Epidermal melanocyte (primary cell): ENCODE measurements around the gene IDH3A.
"Not testable (repeated sequence)": the region's sequence is repeated elsewhere in the genome, so short reads cannot be mapped to it uniquely, and the experiment has no call there.

ENCODE experiments used
- DNase-seq: peaks from one replicate; pipeline ENCODE4 v3.0.0; 2011; ENCODE audit warnings: low spot score; ENCODE audit not compliant: insufficient read length

Gene IDH3A

GRCh38 chr15:78129077-78129750 is 19.9 kb upstream of the IDH3A start:
- no peak for DNase-seq

DNA sequence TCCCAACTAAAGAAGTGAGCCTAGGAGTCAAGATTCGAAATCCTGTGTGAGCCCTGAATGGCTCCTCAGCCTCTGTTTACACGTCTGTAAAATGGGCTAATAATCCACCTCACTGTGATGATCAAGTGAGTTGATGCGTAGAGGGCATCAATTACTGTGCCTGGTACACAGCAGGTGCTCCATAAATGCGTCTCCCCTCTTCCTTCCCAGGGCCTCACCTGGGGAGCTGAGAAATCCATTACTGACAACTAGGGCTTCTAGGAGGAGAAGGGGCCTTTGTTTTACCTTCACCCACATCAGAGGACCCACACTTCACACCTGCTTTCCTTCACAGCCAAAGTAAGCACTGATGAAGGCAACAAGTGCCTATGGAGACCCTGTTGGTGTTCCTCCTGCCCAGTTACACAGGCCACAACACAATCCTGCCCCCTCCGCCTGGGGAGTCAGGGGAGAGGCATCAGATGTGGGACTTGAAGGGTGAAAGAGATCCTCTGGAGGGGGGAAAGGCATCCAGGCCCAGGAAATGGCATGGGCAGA is 19.3 kb upstream of the IDH3A start:
- DNase-seq = no peak

GRCh38 chr15:78130466-78131294 is 18.5 kb upstream of the IDH3A start:
- DNase-seq = no peak

DNA sequence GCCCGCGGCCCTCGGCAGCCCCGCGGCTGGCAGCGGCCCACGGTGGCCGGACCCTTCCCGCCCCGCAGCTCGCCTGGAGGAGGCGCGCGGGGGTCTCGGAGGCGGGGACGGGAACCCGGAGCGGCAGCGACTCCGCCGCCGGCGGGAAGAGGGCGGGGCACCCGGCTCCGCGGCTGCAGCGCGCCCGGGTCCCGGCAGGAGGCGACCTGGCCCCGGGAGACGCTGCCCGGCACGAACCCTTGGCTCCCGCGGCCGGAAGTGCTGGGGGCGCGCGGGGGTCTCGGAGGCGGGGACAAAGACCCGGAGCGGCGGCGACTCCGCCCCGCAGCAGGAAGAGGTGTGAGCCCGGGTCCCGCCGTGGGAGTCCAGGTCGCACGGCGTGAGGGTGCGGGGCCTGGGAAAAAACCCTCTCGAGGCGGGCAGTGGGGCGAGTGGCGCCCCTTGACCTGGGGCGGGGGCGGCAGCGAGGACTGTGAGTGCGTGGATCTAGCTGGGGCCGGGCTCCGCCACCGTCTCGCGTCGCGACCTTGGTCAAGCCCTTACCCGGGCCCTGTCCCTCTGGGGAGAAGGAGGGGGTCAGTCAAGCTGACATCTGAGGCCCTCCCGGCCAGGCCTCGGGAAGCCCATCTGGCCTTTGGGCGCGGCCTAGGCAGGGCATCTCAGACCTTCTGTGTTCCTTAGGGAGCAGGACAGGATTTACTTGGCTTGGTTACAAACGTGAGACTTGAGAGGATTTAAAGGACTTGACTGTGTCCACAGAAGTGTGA is 17.7 kb upstream of the IDH3A start, which contains the start of gene CIB2:
Gene CIB2 (minus strand): TSS at position 151 of the 767 bp plus-strand sequence. CDS start 230 bp downstream, outside the sequence.
- DNase-seq = peak; percentile 84

GRCh38 chr15:78133801-78134200 is 15.4 kb upstream of the IDH3A start:
- DNase-seq = no peak

- DNase-seq = no peak
Measured at GRCh38 chr15:78139578-78139977, 9.6 kb upstream of the IDH3A start.

- no peak for DNase-seq
Measured at GRCh38 chr15:78140292-78140691, 8.9 kb upstream of the IDH3A start.

DNA sequence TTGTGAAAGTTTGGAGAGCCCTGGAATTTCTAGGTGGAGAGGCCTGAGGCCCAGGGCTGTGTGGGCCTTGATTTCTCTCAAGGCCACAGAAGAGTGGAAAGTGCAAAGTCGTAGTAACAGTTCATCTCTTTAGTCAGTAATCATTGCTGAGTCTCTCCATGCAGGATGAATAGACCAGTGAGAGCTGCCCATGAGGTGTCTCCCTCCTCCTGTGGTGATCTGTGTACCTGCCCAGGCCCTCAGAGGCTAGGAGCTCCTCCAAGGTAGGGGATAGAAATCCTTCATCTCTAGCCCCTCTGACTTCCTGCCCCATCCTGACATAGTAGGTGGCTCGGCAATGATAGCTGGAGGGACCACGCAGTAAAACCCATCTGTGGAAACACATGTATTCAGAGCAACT is 6.8 kb upstream of the IDH3A start:
- no peak for DNase-seq

GRCh38 chr15:78146425-78147154 is 2.6 kb upstream of the IDH3A start:
- no peak for DNase-seq

- DNase-seq = no peak
Measured at GRCh38 chr15:78147566-78147965, 1.6 kb upstream of the IDH3A start.

DNA sequence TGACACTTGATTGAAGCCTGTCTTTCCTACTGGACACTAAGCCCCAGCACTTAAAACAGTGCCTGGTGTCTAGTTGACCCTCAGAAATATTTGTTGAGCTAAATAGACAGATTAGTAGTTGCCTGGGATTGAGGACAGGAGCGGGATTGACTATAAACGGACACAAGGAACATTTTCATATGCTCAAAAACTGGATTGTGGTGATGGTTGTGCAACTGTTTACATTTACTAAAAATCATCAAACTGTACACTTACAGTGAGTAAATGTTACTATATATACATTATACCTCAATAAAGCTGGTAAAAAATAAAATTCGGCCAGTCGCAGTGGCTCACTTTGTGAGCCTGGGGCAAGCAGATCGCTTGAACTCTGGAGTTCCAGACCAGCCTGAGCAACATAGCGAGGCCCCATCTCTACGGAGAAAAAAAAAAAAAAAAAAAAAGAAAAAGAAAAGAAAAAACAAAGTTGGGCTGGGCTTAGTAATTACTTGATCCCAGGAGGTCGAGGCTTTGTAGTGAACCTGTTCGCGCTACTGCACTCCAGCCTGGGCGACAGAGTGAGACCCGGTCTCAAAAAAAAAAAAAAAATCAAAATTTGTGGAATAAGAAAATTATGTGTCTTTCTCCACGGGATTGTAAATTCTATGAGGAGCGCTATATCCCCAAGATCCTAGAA is 632 bp upstream of the IDH3A start:
- DNase-seq = no peak

DNA sequence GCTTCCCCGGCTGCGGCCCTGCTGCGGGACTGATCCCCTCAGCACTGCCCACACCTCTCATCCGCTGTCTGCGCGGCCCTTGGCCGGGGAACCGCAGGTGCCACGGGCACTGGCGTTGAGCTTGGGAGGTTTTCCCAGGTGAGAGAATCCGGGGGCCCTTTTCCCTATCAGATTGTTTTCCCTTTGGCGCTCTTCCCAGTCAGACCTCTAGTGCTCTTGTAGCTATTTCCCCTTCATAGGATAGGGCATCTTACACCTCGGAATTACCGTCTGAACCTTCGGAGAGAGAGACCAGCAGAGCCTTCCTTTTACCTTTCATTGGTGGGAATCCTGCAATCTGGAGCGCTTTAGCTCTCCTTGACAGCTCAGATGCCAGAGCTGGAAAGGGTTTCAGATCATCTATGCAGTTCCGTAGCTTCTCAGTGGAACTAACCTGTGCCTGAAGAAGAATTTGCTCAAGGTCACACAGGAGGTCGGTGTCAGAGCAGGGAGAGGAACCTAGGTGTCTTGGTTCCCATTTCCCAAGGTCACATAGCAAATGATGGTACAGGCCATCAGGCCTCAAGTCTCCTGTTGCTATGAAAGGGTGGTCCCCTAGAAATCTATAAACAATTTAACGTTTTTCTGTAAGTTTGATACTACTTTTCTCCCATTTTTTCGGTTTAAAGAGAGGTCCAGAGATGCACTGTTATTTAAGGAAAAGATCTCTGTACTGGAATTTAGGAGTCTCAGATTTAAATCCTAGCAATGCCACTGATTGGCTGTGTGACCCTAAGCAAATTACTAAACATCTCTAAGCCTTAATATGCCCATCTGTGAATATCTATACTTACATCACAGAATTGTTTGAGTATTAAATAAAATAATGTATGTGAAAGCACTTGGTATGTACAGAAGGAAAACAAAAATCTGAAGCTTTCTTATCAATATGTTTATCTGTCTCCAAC is 916 bp downstream of the IDH3A start:
- no peak for DNase-seq

GRCh38 chr15:78151075-78151474 is 1.9 kb downstream of the IDH3A start:
- not testable (repeated sequence) for DNase-seq

DNA sequence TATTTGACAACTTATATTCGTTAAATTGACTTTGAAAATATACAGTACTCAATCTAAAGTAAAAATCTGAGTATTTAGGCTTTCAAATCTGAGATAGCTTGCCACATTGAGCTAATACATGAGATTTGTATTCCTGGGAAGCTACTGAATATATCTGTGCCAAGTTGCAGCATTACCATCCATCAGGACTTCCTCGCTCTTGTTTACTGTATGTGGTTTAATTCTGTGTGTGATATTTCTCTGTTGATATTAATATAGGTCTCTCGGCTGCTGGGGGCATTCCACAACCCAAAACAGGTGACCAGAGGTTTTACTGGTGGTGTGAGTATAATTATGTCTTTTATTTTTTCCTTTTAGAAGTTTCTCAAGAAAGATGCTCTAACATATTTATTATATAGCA is 5.8 kb downstream of the IDH3A start:
- DNase-seq = no peak

DNA sequence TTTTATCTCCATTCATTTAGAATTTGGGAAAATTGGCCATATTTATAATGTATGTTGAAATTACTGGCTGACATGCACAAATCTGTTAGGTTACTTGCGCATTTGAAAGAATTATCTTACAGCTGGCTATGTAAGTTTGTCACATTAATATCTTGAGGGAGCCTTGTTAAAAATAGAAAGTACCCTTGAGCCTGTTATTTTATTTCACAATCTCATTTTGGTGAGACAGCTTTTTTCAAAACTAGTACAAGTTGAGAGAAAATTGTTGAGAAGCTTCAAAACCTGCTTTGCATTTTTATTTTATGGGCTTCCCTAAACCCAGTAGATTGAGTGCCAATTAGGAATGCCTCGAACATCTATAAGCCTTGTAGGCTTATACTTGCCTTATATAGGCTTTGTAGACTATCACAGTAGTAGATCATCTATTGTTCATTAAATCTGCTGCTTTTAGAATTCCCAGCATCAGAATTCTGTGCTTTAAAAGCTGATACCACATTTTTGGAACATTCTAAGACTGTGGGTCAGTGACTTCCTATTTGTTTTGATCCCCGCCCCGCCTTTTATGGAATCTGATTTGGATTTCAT is 6.3 kb downstream of the IDH3A start:
- DNase-seq = no peak

DNA sequence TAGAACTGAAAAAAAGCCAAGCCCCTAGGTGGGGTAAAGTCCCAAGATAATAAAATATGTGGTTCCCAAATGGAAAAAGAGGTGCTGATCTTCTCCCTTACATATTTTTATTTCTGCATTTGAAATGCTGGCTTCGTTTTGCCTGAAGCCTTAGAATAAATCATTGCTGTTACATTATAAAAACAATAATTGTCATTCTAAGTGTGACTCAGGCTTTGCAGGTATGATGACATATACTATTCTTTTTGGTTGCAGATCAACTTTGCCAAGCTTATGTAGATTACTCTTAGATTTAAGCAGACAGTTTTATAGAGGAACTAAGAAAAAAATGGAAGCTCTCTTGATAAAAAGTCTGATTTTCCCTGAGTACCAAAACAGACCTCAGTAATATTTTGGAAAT is 7.5 kb downstream of the IDH3A start:
- no peak for DNase-seq

GRCh38 chr15:78157203-78157602 is 8.0 kb downstream of the IDH3A start:
- DNase-seq = no peak

DNA sequence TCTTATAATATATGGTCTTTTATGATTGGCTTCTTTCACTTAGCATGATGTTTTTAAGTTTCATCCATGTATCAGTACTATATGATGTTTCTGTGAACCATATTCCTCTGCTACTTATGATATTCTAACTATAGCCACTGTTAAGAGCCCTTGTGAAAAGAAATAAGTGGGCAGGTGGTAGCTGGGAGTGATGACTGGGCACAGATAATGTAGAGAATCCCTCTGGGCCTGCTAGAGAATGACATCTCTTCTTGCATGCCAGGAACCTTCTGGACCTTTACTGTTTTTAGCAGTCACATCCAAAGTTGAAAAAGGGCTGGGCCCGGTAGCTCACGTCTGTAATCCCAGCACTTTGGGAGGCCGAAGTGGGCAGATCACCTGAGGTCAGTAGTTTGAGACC is 10.2 kb downstream of the IDH3A start:
- DNase-seq = no peak

DNA sequence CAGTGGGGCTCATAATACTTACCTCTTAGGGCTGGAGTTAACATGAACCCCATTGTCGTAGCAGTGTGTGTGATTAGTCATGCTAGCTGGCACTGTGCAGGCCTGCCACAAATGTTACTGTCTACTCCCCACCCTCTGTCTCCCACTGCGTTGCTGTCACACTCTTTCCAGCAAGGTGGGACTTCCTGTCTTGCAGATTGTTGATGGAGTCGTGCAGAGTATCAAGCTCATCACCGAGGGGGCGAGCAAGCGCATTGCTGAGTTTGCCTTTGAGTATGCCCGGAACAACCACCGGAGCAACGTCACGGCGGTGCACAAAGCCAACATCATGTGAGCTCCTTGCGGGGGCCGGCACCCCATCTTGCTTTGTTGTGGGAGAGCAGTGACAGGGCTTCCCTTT is 12.9 kb downstream of the IDH3A start:
- no peak for DNase-seq
